ENCODE results near the gene EIF3J.

- TF ChIP-seq CTCF (IDR thresholded peaks at IDR 0.05; ENCODE audit: low read depth, low read length) (no peak), EZH2phosphoT487 (IDR thresholded peaks at IDR 0.05; ENCODE audit: low read depth) (no peak)
Observed at GRCh38 chr15:44580105-44580504, 43.2 kb downstream of the EIF3J start.
